Keratinocyte (primary cell): ENCODE measurements around the gene COL11A1. TPM values are rescaled to one million over a fixed set of nuclear protein-coding genes. Genes with fewer than 3 reads are reported as not detected.

Experiments
- DNase-seq: peaks from one replicate; pipeline ENCODE4 v3.0.0-alpha.2; 2011; ENCODE audit warnings: low read depth, missing footprints, low spot score
- FAIRE-seq: peaks from 2 replicates; lab custom pipeline; 2011; peaks lifted over from hg19 to GRCh38; lab: Jason Lieb, UNC
- H2AFZ ChIP-seq: 2 replicates; pipeline ENCODE4 v1.6.0; 2012; ENCODE audit warnings: low read length, control low read depth, inconsistent platforms; ENCODE audit not compliant: control insufficient read depth
- H3K27ac ChIP-seq: 2 replicates; pipeline ENCODE4 v1.5.1; 2011; ENCODE audit warnings: low read length; ENCODE audit not compliant: control insufficient read depth, insufficient read depth
- H3K27me3 ChIP-seq: 3 replicates; pipeline ENCODE4 v1.6.0; 2011; ENCODE audit warnings: low read length; ENCODE audit not compliant: control insufficient read depth, insufficient read depth; ENCODE audit errors: extremely low read depth
- H3K36me3 ChIP-seq, 2 experiments: 2 replicates in 1 of 2; 3 replicates in 1 of 2; pipeline ENCODE4 v1.5.1; 2011; ENCODE audit warnings: low read length in 2 of 2, mild to moderate bottlenecking in 1 of 2; ENCODE audit not compliant: control insufficient read depth in 2 of 2, insufficient read depth in 2 of 2; ENCODE audit errors: extremely low read depth in 1 of 2
- H3K4me1 ChIP-seq: 3 replicates; pipeline ENCODE4 v1.5.1; 2011; ENCODE audit warnings: low read length; ENCODE audit not compliant: control insufficient read depth, insufficient read depth; ENCODE audit errors: extremely low read depth
- H3K4me2 ChIP-seq: 3 replicates; pipeline ENCODE4 v1.6.0; 2011; ENCODE audit warnings: low read depth, low read length; ENCODE audit not compliant: control insufficient read depth, insufficient read depth; ENCODE audit errors: extremely low read depth
- H3K4me3 ChIP-seq, 3 experiments: fragments of 200-600 bp in 1 of 3; sonication (generic) in 1 of 3; 2 replicates in 2 of 3; 3 replicates in 1 of 3; pipeline ENCODE4 v1.5.1; 2011 to 2016; ENCODE audit warnings: low read length in 3 of 3, mild to moderate bottlenecking in 3 of 3, control low read depth in 2 of 3, inconsistent platforms in 1 of 3, low read depth in 1 of 3, mixed read lengths in 1 of 3, mixed run types in 1 of 3, moderate library complexity in 1 of 3; ENCODE audit not compliant: control insufficient read depth in 2 of 3, insufficient read depth in 2 of 3; ENCODE audit errors: extremely low read depth in 1 of 3
- H3K79me2 ChIP-seq: 2 replicates; pipeline ENCODE4 v1.6.0; 2012; ENCODE audit warnings: low read length; ENCODE audit not compliant: control insufficient read depth, insufficient read depth
- H3K9ac ChIP-seq: 3 replicates; pipeline ENCODE4 v1.6.0; 2011; ENCODE audit warnings: low read length; ENCODE audit not compliant: control insufficient read depth, insufficient read depth; ENCODE audit errors: extremely low read depth
- H3K9me1 ChIP-seq: 3 replicates; pipeline ENCODE4 v1.6.0; 2011; ENCODE audit warnings: low read length; ENCODE audit not compliant: control insufficient read depth, insufficient read depth; ENCODE audit errors: extremely low read depth
- H3K9me3 ChIP-seq: 2 replicates; pipeline ENCODE4 v1.5.1; 2012; ENCODE audit warnings: low read depth, low read length; ENCODE audit not compliant: control insufficient read depth
- H4K20me1 ChIP-seq: 3 replicates; pipeline ENCODE4 v1.6.0; 2011; ENCODE audit warnings: low read length; ENCODE audit not compliant: control insufficient read depth, insufficient read depth; ENCODE audit errors: extremely low read depth
- CTCF ChIP-seq, 3 experiments: IDR thresholded peaks in 1 of 3; conservative IDR thresholded peaks in 1 of 3; optimal IDR thresholded peaks in 1 of 3; 2 replicates in 2 of 3; 3 replicates in 1 of 3; pipeline versions ENCODE3 to v1.5.1; 2011; ENCODE audit warnings: low read length in 3 of 3, mild to moderate bottlenecking in 3 of 3, moderate library complexity in 2 of 3, control low read depth in 1 of 3, inconsistent platforms in 1 of 3; ENCODE audit not compliant: insufficient read depth in 2 of 3; ENCODE audit errors: extremely low read depth in 1 of 3
- EZH2 ChIP-seq: IDR thresholded peaks from one replicate; pipeline ENCODE4 v1.6.1; 2012; ENCODE audit warnings: inconsistent platforms, mild to moderate bottlenecking, low read length, moderate library complexity
- dilution Hi-C: fragments of 300-500 bp; cut with MboI; formaldehyde crosslinking; loops from one replicate; pipeline ENCODE4 v1.7.0; 2020; ENCODE audit warnings: low sequenced_read_pairs; ENCODE audit not compliant: extremely low pct_ligation_motif_present
- polyA plus RNA-seq, 5 experiments: library from polyadenylated mRNA; depleted of rRNA in 3 of 5; stranded (reverse) in 3 of 5; stranded (forward) in 1 of 5; unstranded in 1 of 5; fragments of >200 nt; gene quantifications; 1 replicate in 1 of 5; 2 replicates in 3 of 5; 3 replicates in 1 of 5; pipeline versions ENCODE4 v1.2.1 to v1.2.3, GENCODE V29; 2011 to 2012; ENCODE audit warnings: missing spikeins in 2 of 5, low read depth in 1 of 5, low replicate concordance in 1 of 5

COL11A1 gene
- polyA plus RNA-seq, 1 donor (not counting 4 experiments of a cell fraction or from before 2014, with no cell fraction given), result 0.37 TPM

GRCh38 chr1:103074224-103074623, 34.1 kb downstream of the COL11A1 start:
- TF ChIP-seq CTCF (optimal IDR thresholded peaks at IDR 0.05 in 1 of 3, IDR thresholded peaks at IDR 0.05 in 1 of 3, conservative IDR thresholded peaks at IDR 0.05 in 1 of 3; ENCODE audit: extremely low read depth in 1 of 3, insufficient read depth in 2 of 3, low read length in 3 of 3) (no peak), EZH2 (no peak)
- dilution Hi-C loops, result no loop called here
- no peak overlapping the region for H3K4me2 ChIP-seq
- H2AFZ ChIP-seq, result no peak overlapping the region
- H3K9me3 ChIP-seq, result no peaks in the 10 kb centered on the region
- DNase-seq, result no peak
- no peaks in the 10 kb centered on the region for H4K20me1 ChIP-seq
- no peaks in the 10 kb centered on the region for H3K4me1 ChIP-seq
- no peaks in the 10 kb centered on the region for H3K36me3 ChIP-seq
- H3K79me2 ChIP-seq, result no peaks in the 10 kb centered on the region
- H3K4me3 ChIP-seq, result no peak overlapping the region
- no peaks in the 10 kb centered on the region for H3K9me1 ChIP-seq
- H3K27me3 ChIP-seq, result no peaks in the 10 kb centered on the region
- H3K9ac ChIP-seq, result no peak overlapping the region
- H3K27ac ChIP-seq, result no peak overlapping the region
- no peak for FAIRE-seq

- Histone ChIP-seq H3K27me3 (no peaks in the 10 kb centered on the region), H3K4me2 (no peak overlapping the region), H3K4me3 (no peak overlapping the region), H2AFZ (no peak overlapping the region), H3K4me1 (no peaks in the 10 kb centered on the region), H3K79me2 (no peaks in the 10 kb centered on the region), H3K36me3 (no peaks in the 10 kb centered on the region), H3K9ac (no peak overlapping the region), H3K27ac (no peak overlapping the region), H4K20me1 (no peaks in the 10 kb centered on the region), H3K9me1 (no peaks in the 10 kb centered on the region), H3K9me3 (no peaks in the 10 kb centered on the region)
- TF ChIP-seq CTCF (optimal IDR thresholded peaks at IDR 0.05 in 1 of 3, IDR thresholded peaks at IDR 0.05 in 1 of 3, conservative IDR thresholded peaks at IDR 0.05 in 1 of 3; ENCODE audit: extremely low read depth in 1 of 3, insufficient read depth in 2 of 3, low read length in 3 of 3), result no peak
- TF ChIP-seq EZH2, result no peak
- dilution Hi-C loops, result no loop called here
- no peak for DNase-seq
- no peak for FAIRE-seq
These were observed 39.1 kb downstream of the COL11A1 start for GRCh38 chr1:103069201-103069600.
